Head of caudate nucleus (tissue), 42 donors: ENCODE measurements around the gene PIEZO2.

Source experiments
- DNase-seq, 42 donors: peaks; one replicate each; pipeline versions ENCODE4 v3.0.0 to v3.0.0-alpha.2; 2020 to 2021; ENCODE audit warnings: mixed read lengths in 7 of 42
- intact Hi-C: fragments of 100-400 bp; cut with DNase I; formaldehyde crosslinking; loops from one replicate; pipeline ENCODE4 v1.15.0; 2022

Gene PIEZO2

GRCh38 chr18:10895976-10896375 lies 253.4 kb downstream of the PIEZO2 start:
- DNase-seq: no peak
- intact Hi-C loops: no loop called here

GRCh38 chr18:10894501-10894900 lies 254.9 kb downstream of the PIEZO2 start:
- no peak for DNase-seq
- intact Hi-C loops: no loop called here

GRCh38 chr18:10893761-10894160 lies 255.6 kb downstream of the PIEZO2 start:
- intact Hi-C loops: no loop called here

GRCh38 chr18:10893196-10893595 lies 256.2 kb downstream of the PIEZO2 start:
- intact Hi-C loops: no loop called here
- DNase-seq: no peak

More at GRCh38 chr18:10893761-10894160, 255.6 kb downstream of the PIEZO2 start:
- DNase-seq: no peak

DNA sequence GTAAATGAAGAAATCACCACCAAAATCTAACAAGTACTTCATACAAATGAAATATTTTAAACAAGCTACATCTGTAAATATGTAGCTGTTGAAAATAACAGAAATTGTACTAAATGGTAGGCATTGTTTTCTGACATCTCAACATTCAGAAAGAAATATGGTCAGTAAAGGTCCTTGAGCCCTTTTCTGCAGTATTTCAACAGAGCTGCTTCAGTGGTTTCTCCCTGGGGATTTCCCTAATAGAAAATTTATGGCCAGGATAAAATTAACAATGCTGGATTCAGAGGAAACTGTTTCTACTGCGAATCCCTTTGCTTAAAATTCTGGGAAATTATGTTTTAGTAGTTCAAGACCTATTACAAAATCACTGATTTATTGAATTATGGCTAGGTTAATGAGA lies 256.6 kb downstream of the PIEZO2 start:
- intact Hi-C loops: no loop called here
- no peak for DNase-seq

GRCh38 chr18:10890022-10890421 lies 259.3 kb downstream of the PIEZO2 start:
- no peak for DNase-seq
- intact Hi-C loops: no loop called here

GRCh38 chr18:10878703-10879102 lies 270.7 kb downstream of the PIEZO2 start:
- DNase-seq: no peak
- intact Hi-C loops: no loop called here

DNA sequence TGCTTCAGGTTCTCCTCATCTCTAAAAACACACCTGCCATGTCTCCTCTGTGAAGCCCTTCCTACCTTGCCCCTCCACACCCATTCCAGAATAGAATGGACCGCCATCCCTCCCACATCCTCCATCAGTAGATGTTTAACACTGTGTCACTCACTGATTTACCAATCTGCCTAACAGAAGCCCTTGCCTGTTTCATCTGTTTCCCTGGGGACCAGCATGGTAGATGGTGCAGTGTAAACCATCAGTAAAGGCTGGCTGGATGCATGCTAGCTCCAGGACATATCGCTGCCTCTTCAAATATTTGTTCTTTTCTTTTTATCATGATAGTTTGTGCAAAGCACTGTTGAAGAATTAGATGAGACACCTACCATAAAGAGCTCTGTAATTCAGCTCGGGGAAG lies 271.4 kb downstream of the PIEZO2 start:
- intact Hi-C loops: no loop called here
- DNase-seq: no peak

- intact Hi-C loops: no loop called here
- DNase-seq: no peak
Measured at GRCh38 chr18:10875811-10876210, 273.6 kb downstream of the PIEZO2 start.

DNA sequence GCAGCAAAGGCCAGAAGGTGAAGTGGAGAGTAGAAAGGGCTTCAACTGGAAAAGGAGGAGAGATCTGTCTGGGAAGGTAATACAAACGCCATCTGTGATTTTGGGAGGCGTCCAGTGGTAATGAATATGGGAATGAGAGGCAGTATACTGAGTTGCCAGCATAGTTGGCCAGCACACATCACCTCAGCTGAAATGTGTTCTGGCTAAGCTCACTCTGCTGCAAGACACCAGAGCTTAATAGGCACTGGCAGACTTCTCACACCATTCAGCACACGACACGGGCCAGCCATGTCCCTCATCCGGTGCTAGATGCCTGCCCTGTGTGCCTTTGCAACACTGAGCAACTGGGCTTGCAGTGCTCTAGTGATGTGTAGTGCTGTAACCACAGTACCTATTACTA lies 277.1 kb downstream of the PIEZO2 start:
- no peak for DNase-seq
- intact Hi-C loops: no loop called here

- intact Hi-C loops: no loop called here
- DNase-seq: no peak
Measured at GRCh38 chr18:10864722-10865121, 284.6 kb downstream of the PIEZO2 start.

- intact Hi-C loops: no loop called here
- no peak for DNase-seq
Measured at GRCh38 chr18:10863026-10863425, 286.3 kb downstream of the PIEZO2 start.

DNA sequence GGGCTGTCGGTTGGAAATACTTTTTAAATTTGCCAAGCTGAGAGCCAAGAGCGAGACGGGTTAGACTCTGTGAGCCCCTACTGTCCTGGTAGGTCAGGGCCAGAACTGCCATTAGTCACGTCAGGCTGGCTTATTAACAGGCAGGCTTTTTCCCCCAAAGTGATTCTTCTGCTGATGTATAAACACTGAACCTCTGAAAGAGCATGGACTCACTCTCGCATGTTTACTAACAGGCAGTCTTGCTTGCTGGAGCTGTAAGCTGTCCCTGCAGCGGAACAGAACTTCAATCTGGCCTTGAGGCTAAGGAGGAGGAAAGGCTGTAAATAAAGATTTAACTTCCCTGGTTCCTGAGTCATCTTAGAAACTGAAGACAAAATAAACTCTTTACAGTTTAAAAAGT lies 288.4 kb downstream of the PIEZO2 start:
- intact Hi-C loops: no loop called here

DNA sequence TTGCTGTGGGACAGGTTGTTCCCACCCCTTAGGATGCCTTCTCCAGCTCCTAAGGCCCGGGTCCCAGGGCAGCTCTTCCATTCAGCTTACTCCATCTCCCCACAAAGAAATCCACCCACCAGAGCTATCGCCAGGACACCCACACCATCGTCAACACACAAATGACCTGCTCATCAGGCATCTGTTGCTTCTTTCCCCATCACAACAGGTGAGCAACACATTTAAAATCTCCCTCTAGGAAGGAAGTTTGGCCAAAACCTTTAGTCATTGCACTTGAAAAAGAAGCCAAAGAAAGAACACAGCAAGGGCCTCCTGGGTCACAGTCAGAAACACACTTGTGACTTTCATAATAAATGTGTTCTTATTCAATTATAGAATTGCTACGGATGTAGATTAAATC lies 289.0 kb downstream of the PIEZO2 start:
- DNase-seq: no peak
- intact Hi-C loops: no loop called here

More for the DNA sequence above, 288.4 kb downstream of the PIEZO2 start:
- no peak for DNase-seq

DNA sequence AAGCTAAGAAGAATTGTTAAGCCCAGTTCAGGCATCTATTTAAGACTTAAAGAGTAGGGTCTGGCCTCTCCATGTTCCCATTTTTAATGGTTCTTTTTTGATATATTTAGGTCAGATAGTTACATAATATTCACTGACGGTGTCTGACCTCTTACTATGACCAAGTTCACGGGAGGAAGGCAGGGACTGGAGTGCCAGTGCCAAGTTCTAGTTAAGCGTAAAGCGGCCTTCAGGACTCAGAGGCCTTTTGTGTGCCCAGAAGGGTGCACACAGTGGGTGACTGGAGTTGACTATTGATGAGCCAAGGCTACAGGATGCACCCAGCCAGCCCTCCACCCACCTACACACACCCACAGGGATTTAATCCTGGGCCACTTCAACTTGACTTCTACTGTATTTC lies 290.9 kb downstream of the PIEZO2 start:
- no peak for DNase-seq
- intact Hi-C loops: loop anchor here (10.0 kb wide), 1 partner anchor 286 kb away; the partner anchor contains the start of gene PIEZO2

DNA sequence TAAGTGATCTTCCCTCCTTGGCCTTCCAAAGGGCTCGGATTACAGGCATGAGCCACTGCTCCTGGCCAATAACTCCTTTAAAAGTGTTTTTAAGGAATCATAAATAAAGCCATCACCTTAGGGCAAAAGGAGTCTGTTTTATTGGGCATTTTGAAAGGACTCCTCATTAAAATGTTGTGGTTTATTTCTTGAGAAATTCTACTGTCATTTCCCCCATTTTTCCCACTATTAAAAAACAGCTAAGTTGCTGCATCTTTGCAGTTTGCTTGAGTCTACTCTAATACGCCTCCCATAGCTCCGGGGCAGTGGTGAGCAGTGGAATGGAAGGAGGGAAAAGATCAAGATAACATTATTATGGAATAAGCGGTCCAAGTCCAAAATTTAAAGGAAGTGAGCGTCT lies 293.2 kb downstream of the PIEZO2 start:
- intact Hi-C loops: loop anchor here (10.0 kb wide), 1 partner anchor 289 kb away; the partner anchor contains the start of gene PIEZO2
- DNase-seq: no peak

DNA sequence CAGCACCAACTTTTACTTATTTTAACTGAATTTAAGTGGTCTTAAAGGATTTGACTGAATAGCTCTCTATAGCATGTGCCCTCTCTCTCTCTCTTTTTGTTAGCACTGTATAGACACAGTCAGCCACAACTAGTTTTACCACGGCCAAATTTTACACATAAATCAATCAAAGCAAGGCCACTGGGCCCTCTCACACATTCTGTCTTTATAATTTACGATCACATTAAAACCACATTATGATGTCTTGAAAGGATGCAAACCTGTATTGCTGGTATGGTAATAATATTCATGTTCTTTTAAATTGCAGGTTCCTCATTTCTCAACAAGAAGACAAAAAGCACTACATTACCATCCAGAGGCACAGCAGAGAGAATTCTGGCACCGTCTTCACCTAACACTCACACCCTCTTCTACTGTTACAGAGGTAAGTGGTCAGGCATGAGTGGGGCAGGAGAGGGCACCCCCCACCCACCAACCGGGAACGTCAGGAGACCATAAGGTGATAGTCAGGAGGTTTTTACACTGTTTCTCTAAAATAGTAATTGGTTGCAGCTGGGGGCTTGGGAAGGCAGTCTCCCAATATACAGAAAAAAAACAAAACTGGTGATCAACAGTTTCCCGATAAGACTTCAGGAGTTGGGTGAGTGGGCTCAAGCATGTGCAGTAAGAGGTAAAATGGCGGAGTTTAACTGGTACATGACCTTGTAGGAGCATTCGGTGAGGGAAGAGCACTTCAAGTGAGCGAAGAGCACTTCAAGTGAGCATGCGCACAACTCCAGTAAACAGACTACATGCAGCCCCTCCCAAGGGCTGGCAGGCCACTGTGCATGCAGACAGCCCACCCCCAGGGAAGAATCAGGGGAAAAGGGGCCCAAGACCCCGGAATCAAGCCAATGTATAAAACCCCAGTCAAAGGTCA lies 296.7 kb downstream of the PIEZO2 start:
- intact Hi-C loops: loop anchor here (10.0 kb wide), 1 partner anchor 292 kb away; the partner anchor contains the start of gene PIEZO2
- DNase-seq: no peak

GRCh38 chr18:10851824-10852319 lies 297.5 kb downstream of the PIEZO2 start:
- intact Hi-C loops: loop anchor here (10.0 kb wide), 1 partner anchor 293 kb away; the partner anchor contains the start of gene PIEZO2
- peak in 2 of 42 donors; percentile 16 to 36 for DNase-seq

- DNase-seq: no peak
- intact Hi-C loops: loop anchor here (10.0 kb wide), 1 partner anchor 294 kb away; the partner anchor contains the start of gene PIEZO2
Measured at GRCh38 chr18:10850840-10851239, 298.5 kb downstream of the PIEZO2 start.

DNA sequence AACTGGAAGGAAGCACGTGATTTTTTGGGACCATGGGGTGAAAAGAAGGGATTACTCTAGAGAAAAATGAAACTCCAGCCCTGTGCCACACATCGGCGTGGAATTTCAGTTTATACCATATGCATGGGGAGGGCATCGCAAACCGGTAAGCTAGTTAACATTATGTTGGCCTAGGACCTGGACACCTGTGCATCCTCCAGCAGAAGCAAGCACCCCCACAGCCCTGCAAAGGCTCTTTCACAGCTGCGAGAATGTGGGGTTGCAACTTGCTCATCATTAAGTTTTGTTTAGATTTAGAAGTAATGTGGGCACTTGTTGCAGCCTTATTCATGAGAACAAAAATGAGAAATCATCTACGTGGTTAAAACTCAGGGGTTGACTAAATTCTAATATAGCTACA lies 299.2 kb downstream of the PIEZO2 start:
- no peak for DNase-seq
- intact Hi-C loops: loop anchor here (10.0 kb wide), 1 partner anchor 295 kb away; the partner anchor contains the start of gene PIEZO2
